SK-N-SH treated with all-trans-retinoic acid at 6 μM for 48 hours (cell line): Measurements from ENCODE around the gene SPTBN4.

Experiments used
- ATAC-seq: fragments of 200-7000 bp; cut with Tn5 transposase; 3 replicates; pipeline ENCODE4 v1.9.1; 2020; ENCODE audit warnings: mild to moderate bottlenecking, moderate library complexity
- ARNTL ChIP-seq: fragments of 450-650 bp; formaldehyde crosslinking; IDR thresholded peaks from 2 replicates; pipeline ENCODE4 v1.5.0; 2020; ENCODE audit warnings: low read depth, mild to moderate bottlenecking, moderate library complexity, borderline replicate concordance
- BACH2 ChIP-seq: fragments of 250-450 bp; sonication (Bioruptor Pico); IDR thresholded peaks from 2 replicates; pipeline ENCODE4 v1.9.0; 2021; ENCODE audit warnings: mild to moderate bottlenecking, borderline replicate concordance
- CSDC2 ChIP-seq: fragments of 250-450 bp; sonication (Bioruptor Pico); IDR thresholded peaks from 2 replicates; pipeline ENCODE4 v1.5.0; 2020; ENCODE audit warnings: mild to moderate bottlenecking, moderate library complexity
- GLIS3 ChIP-seq: fragments of 250-450 bp; sonication (Bioruptor Pico); IDR thresholded peaks from 2 replicates; pipeline ENCODE4 v1.5.0; 2020; ENCODE audit warnings: mild to moderate bottlenecking, moderate library complexity
- ISL1 ChIP-seq: fragments of 250-450 bp; sonication (Bioruptor Pico); IDR thresholded peaks from 2 replicates; pipeline ENCODE4 v2.1.2; 2022; ENCODE audit warnings: mild to moderate bottlenecking, moderate library complexity
- RARB ChIP-seq: fragments of 250-450 bp; sonication (Bioruptor Pico); IDR thresholded peaks from 2 replicates; pipeline ENCODE4 v1.8.0; 2021; ENCODE audit warnings: mild to moderate bottlenecking, moderate library complexity
- TCF4 ChIP-seq: fragments of 250-450 bp; sonication (Bioruptor Pico); IDR thresholded peaks from 2 replicates; pipeline ENCODE4 v1.8.0; 2021; ENCODE audit warnings: mild to moderate bottlenecking, moderate library complexity, borderline replicate concordance
- ZFP3 ChIP-seq: fragments of 250-450 bp; sonication (Bioruptor Pico); IDR thresholded peaks from 2 replicates; pipeline ENCODE4 v1.5.0; 2020; ENCODE audit warnings: mild to moderate bottlenecking, moderate library complexity
- TF ChIP-seq, protein P1 (sequence below): fragments of 250-450 bp; sonication (Bioruptor Pico); IDR thresholded peaks from 2 replicates; pipeline ENCODE4 v1.8.0; 2020; ENCODE audit warnings: mild to moderate bottlenecking, moderate library complexity, borderline replicate concordance
- TF ChIP-seq, protein P2 (sequence below): fragments of 250-450 bp; sonication (Bioruptor Pico); IDR thresholded peaks from 2 replicates; pipeline ENCODE4 v1.5.1; 2021; ENCODE audit warnings: mild to moderate bottlenecking, moderate library complexity
- TF ChIP-seq, protein P3 (sequence below): fragments of 250-450 bp; sonication (Bioruptor Pico); IDR thresholded peaks from 2 replicates; pipeline ENCODE4 v1.5.1; 2020; ENCODE audit warnings: low read depth, mild to moderate bottlenecking, moderate library complexity
- TF ChIP-seq, protein P4 (sequence below): fragments of 250-450 bp; sonication (Bioruptor Pico); IDR thresholded peaks from 2 replicates; pipeline ENCODE4 v1.5.0; 2020; ENCODE audit warnings: mild to moderate bottlenecking, moderate library complexity
- TF ChIP-seq, protein P5 (sequence below): fragments of 250-450 bp; sonication (Bioruptor Pico); IDR thresholded peaks from 2 replicates; pipeline ENCODE4 v1.8.0; 2021; ENCODE audit warnings: low read depth, mild to moderate bottlenecking, moderate library complexity, borderline replicate concordance

SPTBN4 gene

DNA sequence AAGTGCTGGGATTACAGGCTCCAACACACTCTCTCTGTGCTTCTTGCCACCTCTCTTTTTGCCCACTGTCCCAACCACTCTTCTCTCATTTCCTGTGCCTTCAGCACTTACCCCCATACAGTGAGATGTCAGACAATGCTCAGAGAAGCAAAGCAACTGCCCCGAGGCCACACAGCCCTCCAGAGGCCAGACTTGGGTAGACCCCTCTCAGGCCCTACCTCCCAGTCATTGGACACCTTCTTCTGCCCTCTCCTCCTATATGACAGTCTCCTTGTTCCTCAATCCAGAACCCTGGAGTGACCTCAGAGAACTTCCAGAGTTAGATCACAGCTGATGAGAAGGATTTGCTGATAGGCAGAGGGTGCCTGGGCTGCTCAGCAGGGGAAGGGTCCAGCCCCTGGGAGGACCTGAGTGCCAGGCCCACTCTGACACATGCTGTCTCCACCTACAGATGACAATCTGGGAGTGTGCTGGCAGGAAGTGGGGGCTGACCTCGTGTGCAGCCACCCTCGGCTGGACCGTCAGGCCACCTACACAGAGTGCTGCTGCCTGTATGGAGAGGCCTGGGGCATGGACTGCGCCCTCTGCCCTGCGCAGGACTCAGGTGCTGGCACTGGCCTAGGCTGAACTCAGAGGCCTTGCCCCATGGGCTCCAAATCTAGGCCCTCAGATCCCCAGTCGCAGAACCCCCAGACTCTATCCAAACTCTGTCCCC lies 158.8 kb downstream of the SPTBN4 start:
- ATAC-seq, result no peak
- TF ChIP-seq ISL1 (CRISPR knock-in tag) (no peak), GLIS3 (no peak), ARNTL (CRISPR knock-in tag) (no peak), BACH2 (CRISPR knock-in tag) (no peak), CSDC2 (CRISPR knock-in tag) (no peak), RARB (no peak), ZFP3 (CRISPR knock-in tag) (no peak), TCF4 (no peak)
- TF ChIP-seq, protein P1, sequence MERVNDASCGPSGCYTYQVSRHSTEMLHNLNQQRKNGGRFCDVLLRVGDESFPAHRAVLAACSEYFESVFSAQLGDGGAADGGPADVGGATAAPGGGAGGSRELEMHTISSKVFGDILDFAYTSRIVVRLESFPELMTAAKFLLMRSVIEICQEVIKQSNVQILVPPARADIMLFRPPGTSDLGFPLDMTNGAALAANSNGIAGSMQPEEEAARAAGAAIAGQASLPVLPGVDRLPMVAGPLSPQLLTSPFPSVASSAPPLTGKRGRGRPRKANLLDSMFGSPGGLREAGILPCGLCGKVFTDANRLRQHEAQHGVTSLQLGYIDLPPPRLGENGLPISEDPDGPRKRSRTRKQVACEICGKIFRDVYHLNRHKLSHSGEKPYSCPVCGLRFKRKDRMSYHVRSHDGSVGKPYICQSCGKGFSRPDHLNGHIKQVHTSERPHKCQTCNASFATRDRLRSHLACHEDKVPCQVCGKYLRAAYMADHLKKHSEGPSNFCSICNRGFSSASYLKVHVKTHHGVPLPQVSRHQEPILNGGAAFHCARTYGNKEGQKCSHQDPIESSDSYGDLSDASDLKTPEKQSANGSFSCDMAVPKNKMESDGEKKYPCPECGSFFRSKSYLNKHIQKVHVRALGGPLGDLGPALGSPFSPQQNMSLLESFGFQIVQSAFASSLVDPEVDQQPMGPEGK (CRISPR knock-in tag), result no peak
- TF ChIP-seq, protein P2, sequence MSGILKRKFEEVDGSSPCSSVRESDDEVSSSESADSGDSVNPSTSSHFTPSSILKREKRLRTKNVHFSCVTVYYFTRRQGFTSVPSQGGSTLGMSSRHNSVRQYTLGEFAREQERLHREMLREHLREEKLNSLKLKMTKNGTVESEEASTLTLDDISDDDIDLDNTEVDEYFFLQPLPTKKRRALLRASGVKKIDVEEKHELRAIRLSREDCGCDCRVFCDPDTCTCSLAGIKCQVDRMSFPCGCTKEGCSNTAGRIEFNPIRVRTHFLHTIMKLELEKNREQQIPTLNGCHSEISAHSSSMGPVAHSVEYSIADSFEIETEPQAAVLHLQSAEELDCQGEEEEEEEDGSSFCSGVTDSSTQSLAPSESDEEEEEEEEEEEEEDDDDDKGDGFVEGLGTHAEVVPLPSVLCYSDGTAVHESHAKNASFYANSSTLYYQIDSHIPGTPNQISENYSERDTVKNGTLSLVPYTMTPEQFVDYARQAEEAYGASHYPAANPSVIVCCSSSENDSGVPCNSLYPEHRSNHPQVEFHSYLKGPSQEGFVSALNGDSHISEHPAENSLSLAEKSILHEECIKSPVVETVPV (CRISPR knock-in tag), result no peak
- TF ChIP-seq, protein P3, sequence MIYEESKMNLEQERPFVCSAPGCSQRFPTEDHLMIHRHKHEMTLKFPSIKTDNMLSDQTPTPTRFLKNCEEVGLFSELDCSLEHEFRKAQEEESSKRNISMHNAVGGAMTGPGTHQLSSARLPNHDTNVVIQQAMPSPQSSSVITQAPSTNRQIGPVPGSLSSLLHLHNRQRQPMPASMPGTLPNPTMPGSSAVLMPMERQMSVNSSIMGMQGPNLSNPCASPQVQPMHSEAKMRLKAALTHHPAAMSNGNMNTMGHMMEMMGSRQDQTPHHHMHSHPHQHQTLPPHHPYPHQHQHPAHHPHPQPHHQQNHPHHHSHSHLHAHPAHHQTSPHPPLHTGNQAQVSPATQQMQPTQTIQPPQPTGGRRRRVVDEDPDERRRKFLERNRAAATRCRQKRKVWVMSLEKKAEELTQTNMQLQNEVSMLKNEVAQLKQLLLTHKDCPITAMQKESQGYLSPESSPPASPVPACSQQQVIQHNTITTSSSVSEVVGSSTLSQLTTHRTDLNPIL (CRISPR knock-in tag), result no peak
- TF ChIP-seq, protein P4, sequence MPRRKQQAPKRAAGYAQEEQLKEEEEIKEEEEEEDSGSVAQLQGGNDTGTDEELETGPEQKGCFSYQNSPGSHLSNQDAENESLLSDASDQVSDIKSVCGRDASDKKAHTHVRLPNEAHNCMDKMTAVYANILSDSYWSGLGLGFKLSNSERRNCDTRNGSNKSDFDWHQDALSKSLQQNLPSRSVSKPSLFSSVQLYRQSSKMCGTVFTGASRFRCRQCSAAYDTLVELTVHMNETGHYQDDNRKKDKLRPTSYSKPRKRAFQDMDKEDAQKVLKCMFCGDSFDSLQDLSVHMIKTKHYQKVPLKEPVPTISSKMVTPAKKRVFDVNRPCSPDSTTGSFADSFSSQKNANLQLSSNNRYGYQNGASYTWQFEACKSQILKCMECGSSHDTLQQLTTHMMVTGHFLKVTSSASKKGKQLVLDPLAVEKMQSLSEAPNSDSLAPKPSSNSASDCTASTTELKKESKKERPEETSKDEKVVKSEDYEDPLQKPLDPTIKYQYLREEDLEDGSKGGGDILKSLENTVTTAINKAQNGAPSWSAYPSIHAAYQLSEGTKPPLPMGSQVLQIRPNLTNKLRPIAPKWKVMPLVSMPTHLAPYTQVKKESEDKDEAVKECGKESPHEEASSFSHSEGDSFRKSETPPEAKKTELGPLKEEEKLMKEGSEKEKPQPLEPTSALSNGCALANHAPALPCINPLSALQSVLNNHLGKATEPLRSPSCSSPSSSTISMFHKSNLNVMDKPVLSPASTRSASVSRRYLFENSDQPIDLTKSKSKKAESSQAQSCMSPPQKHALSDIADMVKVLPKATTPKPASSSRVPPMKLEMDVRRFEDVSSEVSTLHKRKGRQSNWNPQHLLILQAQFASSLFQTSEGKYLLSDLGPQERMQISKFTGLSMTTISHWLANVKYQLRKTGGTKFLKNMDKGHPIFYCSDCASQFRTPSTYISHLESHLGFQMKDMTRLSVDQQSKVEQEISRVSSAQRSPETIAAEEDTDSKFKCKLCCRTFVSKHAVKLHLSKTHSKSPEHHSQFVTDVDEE (CRISPR knock-in tag), result no peak
- TF ChIP-seq, protein P5, sequence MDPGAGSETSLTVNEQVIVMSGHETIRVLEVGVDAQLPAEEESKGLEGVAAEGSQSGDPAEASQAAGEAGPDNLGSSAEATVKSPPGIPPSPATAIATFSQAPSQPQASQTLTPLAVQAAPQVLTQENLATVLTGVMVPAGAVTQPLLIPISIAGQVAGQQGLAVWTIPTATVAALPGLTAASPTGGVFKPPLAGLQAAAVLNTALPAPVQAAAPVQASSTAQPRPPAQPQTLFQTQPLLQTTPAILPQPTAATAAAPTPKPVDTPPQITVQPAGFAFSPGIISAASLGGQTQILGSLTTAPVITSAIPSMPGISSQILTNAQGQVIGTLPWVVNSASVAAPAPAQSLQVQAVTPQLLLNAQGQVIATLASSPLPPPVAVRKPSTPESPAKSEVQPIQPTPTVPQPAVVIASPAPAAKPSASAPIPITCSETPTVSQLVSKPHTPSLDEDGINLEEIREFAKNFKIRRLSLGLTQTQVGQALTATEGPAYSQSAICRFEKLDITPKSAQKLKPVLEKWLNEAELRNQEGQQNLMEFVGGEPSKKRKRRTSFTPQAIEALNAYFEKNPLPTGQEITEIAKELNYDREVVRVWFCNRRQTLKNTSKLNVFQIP, result no peak
- TF ChIP-seq, all 23 proteins: peak for 0
